ENCODE results near the gene SDCBP2.
A peak's percentile ranks its signal among the peaks of the same experiment; 100 is the strongest.

SDCBP2 gene, protein sequence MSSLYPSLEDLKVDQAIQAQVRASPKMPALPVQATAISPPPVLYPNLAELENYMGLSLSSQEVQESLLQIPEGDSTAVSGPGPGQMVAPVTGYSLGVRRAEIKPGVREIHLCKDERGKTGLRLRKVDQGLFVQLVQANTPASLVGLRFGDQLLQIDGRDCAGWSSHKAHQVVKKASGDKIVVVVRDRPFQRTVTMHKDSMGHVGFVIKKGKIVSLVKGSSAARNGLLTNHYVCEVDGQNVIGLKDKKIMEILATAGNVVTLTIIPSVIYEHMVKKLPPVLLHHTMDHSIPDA

DNA sequence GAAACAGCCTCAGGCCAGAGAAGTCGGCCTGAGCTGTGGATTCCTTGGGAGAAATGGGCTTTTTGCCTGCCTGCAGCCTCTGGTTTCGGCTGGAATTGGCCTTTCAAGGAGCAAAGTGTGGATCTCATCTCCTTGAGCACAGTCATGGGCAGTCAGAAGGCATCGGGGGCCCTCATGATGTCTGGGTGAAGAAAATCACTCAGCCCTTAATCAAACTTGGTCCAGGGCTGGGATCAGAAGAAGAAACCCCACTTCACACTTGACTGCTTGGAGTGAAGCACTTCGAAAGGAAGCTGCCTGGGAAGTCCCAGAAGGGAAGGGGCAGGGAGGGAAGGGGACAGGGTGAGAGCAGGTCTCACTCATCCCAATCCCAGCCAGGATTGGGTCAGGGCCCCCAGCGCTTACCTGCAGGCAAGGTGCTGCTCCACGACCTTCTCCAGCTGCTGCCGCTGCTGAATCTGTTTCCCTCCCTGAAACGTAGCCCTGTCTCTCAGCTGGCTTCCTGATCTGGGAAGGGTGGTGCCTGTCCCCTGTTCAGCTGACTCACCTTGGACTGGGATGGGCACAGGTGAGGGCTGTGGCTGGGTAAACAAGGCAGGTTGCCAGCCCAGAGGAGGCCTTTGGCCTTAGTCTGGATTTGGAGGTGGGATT, at the start of gene SDCBP2:
SDCBP2 (minus strand) TSS at position 460 of the 651 bp plus-strand sequence. CDS start 8,723 bp downstream, outside the sequence.
- DNase-seq: no peak

GRCh38 chr20:1378735-1379125, 49.8 kb upstream of the SDCBP2 start:
- DNase-seq: no peak

DNA sequence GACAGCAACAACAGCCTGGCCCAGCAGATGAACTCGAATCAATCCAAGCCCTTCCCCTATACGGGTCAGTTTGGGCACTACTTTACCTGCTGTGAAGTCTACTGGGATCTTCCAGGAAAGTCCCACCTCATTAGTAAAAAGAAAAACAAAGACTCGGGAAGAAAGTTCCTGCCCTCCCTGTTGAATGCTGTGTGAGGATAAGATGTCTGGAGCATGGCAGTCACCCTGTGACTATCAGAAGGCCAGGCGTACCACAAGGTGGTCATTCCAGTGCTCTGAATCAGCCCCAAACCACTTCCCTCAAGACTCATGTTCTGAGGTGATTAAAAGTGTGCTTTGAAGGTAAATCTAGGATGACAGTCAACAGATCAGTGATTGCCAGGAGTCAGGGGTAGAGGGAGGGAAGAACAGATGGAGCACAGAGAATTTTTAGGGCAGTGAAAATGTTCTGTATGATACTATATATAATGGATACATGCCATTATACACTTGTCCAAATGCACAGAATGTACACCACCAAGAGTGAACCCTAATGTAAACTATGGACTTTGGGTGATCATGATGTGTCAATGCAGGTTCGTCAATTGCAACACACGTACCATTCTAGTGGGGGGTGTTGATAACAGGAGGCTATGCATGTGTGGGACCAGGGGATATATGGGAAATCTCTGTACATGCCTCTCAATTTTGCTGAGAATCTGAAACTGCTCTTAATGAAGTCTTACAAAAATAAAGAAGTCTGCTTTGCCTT, 49.2 kb upstream of the SDCBP2 start:
- DNase-seq: no peak

DNA sequence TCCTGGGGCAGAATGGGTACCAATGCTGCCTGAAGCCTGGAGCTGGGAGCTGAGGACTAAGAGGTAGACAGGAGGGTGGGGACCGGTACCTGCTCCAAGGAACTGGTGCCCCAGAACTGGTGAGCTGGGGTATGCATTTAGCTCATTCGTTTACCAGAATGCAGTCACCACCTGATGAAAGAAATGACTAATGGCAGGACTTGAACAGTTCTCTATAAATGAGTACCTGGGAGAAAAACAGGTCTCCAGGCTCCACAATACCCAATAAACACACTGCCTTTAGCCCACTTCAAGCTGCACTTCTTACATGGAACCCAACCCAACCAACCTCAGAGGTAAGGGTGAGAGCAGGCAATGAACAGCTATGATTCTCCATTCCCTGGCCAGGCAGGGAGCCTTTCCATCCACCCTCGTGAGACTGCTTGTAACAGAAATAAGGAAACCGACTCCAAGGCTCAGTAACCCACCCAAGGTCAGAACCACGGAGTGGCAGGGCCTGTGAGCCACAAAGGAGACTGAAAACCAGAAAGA, 48.5 kb upstream of the SDCBP2 start:
- no peak for DNase-seq

GRCh38 chr20:1376408-1377270, 47.7 kb upstream of the SDCBP2 start:
- DNase-seq: no peak

- DNase-seq: no peak
Measured at GRCh38 chr20:1376007-1376406, 47.1 kb upstream of the SDCBP2 start.

DNA sequence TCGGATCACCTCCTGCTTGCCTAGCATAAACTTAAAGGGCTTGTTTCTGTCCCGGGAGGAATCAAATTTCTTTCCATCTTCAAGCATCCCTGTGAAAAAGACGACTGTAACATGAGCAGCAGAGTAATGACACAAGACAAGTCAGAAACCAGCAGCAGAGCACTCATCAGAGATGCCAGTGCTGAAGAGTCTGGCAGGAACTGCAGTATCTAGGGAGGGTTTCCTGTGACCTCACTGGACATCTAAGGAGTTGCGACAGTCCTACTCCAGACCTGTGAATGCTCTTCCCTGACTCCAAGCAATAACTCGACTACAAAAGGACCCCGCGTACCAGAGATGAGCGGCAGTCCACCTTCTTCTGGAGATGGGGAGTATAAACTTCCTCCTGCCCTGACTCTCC, 46.6 kb upstream of the SDCBP2 start:
- DNase-seq: no peak

GRCh38 chr20:1374246-1374645, 45.3 kb upstream of the SDCBP2 start:
- no peak for DNase-seq

- no peak for DNase-seq
Measured at GRCh38 chr20:1373614-1374013, 44.7 kb upstream of the SDCBP2 start.

DNA sequence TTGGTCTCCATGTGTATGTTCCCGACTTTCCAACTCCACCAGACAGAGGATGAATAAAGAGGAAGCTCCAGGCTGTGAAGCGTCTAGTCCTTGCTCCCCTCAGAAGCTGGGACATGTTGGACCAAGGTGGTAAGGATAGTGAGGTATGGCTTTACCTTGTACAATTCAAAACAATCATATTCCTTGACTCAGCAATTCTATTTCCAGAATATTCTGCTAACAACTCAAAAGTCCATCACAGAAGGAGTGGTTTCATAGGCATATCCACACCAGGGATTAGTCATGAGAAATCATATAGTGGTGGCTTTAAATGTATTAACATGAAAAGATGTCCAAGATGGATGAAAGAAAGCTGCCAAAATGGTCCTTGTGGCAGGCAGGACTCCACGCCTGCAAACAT, 44.1 kb upstream of the SDCBP2 start:
- DNase-seq: no peak

DNA sequence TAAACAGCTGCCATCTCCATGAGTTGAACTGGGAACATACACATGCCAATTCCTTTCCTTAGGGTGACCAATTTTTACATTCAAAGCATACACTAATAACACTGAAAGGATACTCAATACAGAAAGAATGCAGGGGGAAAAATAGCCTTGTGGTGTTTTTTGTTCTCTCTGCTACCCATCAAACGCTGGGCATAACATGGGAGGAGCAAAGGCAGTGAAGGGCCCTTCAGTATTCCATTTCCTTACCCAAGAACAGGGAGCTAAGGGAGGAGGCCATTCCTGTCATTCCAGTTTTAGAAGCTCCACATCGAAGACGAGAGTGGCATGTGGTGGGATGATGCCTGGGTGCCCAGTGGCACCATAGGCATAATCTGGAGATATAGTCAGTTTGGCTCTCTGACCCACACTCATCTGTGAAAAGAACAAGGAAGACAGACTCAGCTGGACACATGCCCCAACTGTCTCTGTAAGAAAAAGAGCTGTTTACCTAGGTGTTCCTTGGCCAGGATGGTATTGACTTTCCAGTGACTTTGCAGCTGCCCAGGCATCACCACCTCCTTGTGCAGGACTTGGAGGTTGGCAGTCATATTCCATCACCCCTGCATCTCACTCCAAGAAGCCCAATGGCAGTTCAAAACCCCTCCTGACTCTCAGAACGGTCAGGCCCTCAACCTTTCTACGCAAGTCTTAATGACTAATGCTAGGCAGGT, 43.0 kb upstream of the SDCBP2 start:
- DNase-seq: no peak

- DNase-seq: no peak
Measured at GRCh38 chr20:1371202-1371782, 42.4 kb upstream of the SDCBP2 start.

DNA sequence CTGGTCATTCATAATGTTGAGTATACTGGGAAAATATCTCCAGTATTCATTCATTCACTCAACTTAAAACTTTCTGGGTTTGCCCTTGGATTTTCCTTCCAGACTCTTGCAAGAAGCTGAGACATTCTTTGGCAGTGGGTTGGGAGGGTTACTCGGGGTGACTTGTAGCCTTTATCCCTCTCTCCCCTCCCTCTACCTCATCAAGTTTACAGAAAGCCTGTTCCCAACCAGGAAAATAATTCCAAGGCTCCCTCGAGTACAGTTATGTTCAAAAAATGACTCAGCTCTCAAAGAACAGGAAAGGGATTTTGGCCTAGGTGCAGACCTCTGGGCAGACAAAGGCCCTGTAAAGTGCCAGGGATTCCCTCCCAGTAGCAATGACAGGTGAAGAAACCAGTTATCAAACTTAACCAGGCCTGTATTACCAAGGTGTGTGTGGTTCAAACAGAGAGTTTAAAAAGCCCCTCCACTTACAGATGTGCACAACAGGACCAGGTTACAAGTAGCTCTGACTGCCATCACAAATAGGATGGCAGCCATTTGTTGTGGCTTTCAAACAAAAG, 41.7 kb upstream of the SDCBP2 start:
- DNase-seq: no peak

- DNase-seq: no peak
Measured at GRCh38 chr20:1369970-1370369, 41.0 kb upstream of the SDCBP2 start.

- no peak for DNase-seq
Measured at GRCh38 chr20:1368448-1369199, 39.7 kb upstream of the SDCBP2 start.

DNA sequence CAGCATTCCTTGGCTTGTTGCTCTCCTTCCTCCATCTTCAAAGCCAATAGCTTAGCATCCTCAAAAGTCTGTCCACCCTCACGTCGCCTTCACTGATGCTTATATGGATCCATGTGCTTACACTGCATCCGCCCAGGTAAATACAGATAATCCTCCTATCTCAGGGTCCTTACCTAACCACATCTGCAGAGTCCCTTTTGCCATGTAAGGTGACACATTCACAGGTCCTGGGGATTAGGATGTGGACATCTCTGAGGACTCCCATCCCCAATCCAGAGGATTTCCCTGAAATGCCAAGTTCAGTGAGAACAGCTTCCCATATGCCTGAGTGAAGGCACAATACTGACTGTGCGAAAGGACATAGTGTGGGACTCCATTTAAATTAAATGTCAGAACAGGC, 38.5 kb upstream of the SDCBP2 start:
- DNase-seq: no peak

DNA sequence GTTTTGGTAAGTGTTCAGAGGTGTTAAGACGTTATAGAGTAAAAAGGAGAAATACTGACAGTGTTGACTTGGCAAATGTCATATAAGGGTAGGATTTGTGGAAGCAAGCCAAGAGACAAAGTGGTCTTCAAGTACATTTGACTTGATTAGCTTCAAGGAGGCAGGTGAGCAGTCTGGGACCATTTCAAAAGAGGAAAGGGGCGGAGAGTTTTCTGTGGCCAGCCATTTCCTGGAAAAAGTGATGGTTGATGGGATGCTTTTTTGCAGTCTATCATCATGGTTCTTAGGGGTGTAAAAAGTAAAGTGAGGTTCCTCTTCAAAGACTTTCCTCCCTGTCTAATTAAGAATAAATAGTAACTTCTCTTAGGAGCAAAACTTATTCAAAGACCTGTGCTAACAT, 35.2 kb upstream of the SDCBP2 start:
- DNase-seq: peak; percentile 24

DNA sequence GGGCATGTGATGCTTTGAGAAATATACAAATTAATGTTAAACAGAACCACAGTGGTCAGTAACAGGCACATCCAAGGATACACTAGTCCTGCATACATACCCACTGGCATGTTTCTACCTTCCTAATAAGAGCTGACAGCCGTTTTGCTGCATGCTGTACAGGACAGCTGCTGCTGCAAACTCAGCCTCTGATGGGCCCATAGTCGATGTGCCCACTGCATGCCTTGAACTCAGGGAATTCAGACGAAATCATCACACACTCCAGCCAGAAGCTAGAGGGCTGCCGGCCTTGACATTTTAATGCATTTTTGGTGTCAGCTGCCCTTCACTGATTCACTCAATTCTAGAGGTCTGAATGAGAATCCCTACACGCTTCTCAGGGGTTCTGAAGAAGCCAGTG, 34.6 kb upstream of the SDCBP2 start:
- no peak for DNase-seq

GRCh38 chr20:1362484-1362883, 33.5 kb upstream of the SDCBP2 start:
- no peak for DNase-seq

GRCh38 chr20:1360094-1360846, 31.3 kb upstream of the SDCBP2 start:
- DNase-seq: no peak
